Activated CD8-positive, alpha-beta T cell treated with anti-CD3 and anti-CD28 coated beads, Interleukin-2, amount 10 ng/mL, durations not matched to agents 7 days and 5 days (primary cell): ENCODE results near the gene TK2. TPM values are rescaled to one million over a fixed set of nuclear protein-coding genes. Genes with fewer than 3 reads are reported as not detected.
"Not testable (repeated sequence)": the region's sequence is repeated elsewhere in the genome, so short reads cannot be mapped to it uniquely, and the experiment has no call there.

Experiments used
- ATAC-seq: fragments of 150-1000 bp; cut with Tn5 transposase; one replicate; pipeline ENCODE4 v1.10.0; 2021; ENCODE audit warnings: moderate library complexity
- CTCF ChIA-PET: fragments of 350-600 bp; sonication (Branson Sonifier 250); formaldehyde crosslinking; loops from one replicate; lab custom pipeline; 2021; ENCODE audit warnings: antibody characterized with exemption; lab: Charles Lee
- POLR2A ChIA-PET: fragments of 350-600 bp; sonication (Branson Sonifier 250); formaldehyde crosslinking; loops from one replicate; lab custom pipeline; 2021; ENCODE audit warnings: antibody characterized with exemption; lab: Charles Lee
- DNase-seq: peaks from one replicate; pipeline ENCODE4 v3.0.0-alpha.2; 2020
- H3K27ac Mint-ChIP-seq: one replicate; pipeline ENCODE4 v1.8.0; 2021; ENCODE audit warnings: mild to moderate bottlenecking, mixed read lengths
- H3K27me3 Mint-ChIP-seq: one replicate; pipeline ENCODE4 v1.8.0; 2021; ENCODE audit warnings: low read depth, mixed read lengths
- H3K36me3 Mint-ChIP-seq: one replicate; pipeline ENCODE4 v1.8.0; 2021; ENCODE audit warnings: low read depth, mixed read lengths
- H3K4me1 Mint-ChIP-seq: one replicate; pipeline ENCODE4 v1.8.0; 2021; ENCODE audit warnings: low read depth, mixed read lengths
- H3K4me3 Mint-ChIP-seq: one replicate; pipeline ENCODE4 v1.8.0; 2021; ENCODE audit warnings: mild to moderate bottlenecking, mixed read lengths
- H3K9me3 Mint-ChIP-seq: one replicate; pipeline ENCODE4 v1.8.0; 2022; ENCODE audit warnings: mixed read lengths; ENCODE audit not compliant: insufficient read depth
- total RNA-seq, 2 experiments: library from RNA; stranded (reverse); gene quantifications; one replicate each; pipeline ENCODE4 v1.2.3, GENCODE V29; 2021

TK2 gene
- total RNA-seq, 2 experiments from 2014 or later: 5.7 to 6.4 TPM

DNA sequence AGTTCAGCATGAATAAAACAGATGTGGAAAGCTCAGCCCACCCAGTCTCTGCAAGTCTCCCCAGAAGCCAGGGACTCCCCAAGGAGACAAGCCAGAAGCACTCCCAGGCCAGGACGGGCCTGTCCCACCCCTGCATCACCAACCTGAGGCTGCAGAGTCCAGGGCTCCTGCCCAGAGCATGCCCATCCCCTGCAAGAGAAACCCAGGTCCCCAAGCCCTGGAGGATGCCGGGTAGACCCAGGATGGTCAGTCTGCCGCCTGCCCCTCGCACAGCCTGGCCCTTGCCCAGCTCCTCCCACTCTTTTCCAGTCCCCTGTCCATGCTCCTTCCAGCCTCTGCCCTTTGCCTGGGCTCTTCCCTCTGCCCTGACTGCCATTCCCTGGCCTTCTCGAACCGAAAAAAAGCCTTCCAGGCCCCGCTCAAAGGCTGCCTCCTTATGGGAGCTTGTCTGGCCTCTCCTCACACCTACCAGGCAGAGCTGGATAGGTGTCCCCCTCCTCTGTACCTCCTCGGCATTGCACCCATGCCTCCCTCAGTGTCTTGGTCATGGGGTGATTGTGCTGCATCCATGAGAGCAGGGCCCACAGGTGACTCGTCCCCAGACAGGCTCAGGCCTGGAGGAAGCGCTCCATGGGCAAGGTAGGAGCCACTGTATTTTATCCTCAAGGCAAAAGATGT is 78.1 kb downstream of the TK2 start:
- Mint-ChIP-seq H3K36me3 (no peaks in the 10 kb centered on the region), H3K27me3 (no peaks in the 10 kb centered on the region), H3K27ac (no peak overlapping the region), H3K4me3 (no peak overlapping the region), H3K9me3 (no peaks in the 10 kb centered on the region), H3K4me1 (peaks cover 26% of the 10 kb centered on the region)
- POLR2A ChIA-PET: no interaction called here
- CTCF ChIA-PET: interaction anchor here (0.7 to 1.1 kb wide), 3 partner anchors 11 to 129 kb away, joined by 3 read pairs; no protein-coding TSS in a partner anchor
- ATAC-seq (no peak), DNase-seq (no peak)

GRCh38 chr16:66471264-66471663 is 78.7 kb downstream of the TK2 start:
- Mint-ChIP-seq H3K4me1 (peaks cover 22% of the 10 kb centered on the region), H3K36me3 (no peaks in the 10 kb centered on the region), H3K27ac (no peak overlapping the region), H3K27me3 (peaks cover under 1% of the 10 kb centered on the region), H3K4me3 (no peak overlapping the region), H3K9me3 (no peaks in the 10 kb centered on the region)
- ChIA-PET CTCF (interaction anchor here (0.7 to 1.1 kb wide), 2 partner anchors 12 to 129 kb away, joined by 3 read pairs; no protein-coding TSS in a partner anchor), POLR2A (no interaction called here)
- no peak for DNase-seq
- no peak for ATAC-seq

DNA sequence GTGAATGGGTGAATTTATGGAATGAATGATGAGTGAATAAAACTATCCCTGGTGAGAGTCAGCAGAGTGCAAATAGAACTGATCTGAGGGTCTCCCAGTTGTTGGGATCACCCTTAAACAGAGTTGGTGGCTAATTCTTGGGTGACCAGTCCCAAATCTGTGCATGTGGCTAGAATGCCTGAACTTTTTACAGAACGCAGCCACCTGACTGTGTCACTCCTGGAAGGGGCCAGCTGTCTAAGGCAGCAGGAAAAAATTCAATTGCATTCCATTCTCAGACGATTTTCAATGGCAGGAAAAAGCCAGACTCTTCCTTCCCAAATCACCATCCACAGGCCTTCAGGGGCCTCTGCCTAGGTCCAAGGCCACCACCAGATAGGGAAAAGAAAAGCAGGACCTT is 79.4 kb downstream of the TK2 start:
- Mint-ChIP-seq H3K9me3 (no peaks in the 10 kb centered on the region), H3K4me1 (peaks cover 19% of the 10 kb centered on the region), H3K27me3 (peaks cover 4% of the 10 kb centered on the region), H3K4me3 (no peak overlapping the region), H3K27ac (no peak overlapping the region), H3K36me3 (no peaks in the 10 kb centered on the region)
- CTCF ChIA-PET: interaction anchor here (2.6 kb wide), 1 partner anchor 64 kb away, joined by 8 read pairs; no protein-coding TSS in a partner anchor
- ATAC-seq (no peak), DNase-seq (no peak)
- POLR2A ChIA-PET: no interaction called here

DNA sequence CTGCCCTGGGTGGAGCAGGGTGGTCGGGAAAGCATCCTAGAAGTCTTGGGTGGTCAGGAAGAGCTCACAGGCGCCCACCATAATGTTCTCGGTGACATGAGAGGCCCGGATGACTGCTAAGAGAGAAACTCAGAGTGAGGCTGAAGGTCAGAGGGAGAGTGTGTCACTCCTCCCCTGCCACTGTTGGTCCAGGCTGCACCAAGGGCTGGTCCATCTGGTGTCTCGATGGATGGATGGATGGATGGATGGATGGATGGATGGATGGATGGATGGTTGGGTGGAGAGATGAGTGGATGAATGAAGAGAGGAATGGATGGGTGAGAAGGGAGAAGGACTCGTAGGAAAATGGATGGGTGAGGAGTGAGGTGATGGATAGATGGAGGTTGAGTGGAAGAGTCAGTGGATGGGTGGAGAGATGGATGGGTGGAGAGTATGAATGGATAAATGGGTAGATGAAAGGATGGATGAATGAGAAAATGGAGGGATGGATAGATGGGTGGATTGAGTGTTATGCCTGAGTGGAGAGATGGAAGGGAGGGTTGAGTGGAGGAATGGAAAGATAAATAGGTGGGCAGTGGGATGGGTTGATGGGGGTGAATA is 79.9 kb downstream of the TK2 start:
- Mint-ChIP-seq H3K4me3 (no peak overlapping the region), H3K4me1 (peaks cover 14% of the 10 kb centered on the region), H3K27ac (no peak overlapping the region), H3K9me3 (no peaks in the 10 kb centered on the region), H3K27me3 (peaks cover 7% of the 10 kb centered on the region), H3K36me3 (no peaks in the 10 kb centered on the region)
- no peak for DNase-seq
- CTCF ChIA-PET: interaction anchor here (2.6 kb wide), 1 partner anchor 63 kb away, joined by 8 read pairs; no protein-coding TSS in a partner anchor
- POLR2A ChIA-PET: no interaction called here
- ATAC-seq: no peak

DNA sequence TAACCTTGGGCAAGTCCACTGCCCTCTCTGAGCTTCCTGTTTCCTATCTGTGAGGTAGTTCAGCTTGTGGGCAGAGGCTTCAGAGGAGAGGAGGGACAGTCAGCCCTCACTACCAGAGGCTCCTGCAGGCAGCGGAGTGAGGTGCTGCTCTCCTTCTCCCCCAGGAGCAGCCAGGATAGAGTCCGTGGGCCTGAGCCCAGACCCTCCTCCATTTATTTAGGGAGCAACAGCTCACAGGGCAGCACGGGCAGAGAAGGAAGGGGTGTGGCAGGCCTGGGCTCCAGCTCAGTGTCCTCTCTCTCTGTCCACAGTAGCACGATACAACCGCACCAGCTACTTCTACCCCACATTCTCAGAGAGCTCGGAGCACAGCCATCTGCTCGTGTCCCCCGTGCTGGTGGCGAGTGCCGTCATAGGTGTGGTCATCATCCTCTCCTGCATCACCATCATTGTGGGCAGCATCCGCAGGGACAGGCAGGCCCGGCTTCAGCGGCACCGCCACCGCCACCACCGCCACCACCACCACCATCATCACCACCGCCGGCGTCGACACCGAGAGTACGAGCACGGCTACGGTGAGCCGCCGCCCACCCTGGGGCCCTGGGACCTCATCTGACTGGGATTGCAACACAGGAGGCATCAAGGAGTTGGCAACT is 80.5 kb downstream of the TK2 start:
- no peaks in the 10 kb centered on the region for H3K36me3 Mint-ChIP-seq
- H3K27ac Mint-ChIP-seq: no peak overlapping the region
- ChIA-PET CTCF (interaction anchor here (1.7 to 2.6 kb wide), 2 partner anchors 63 to 126 kb away, joined by 7 to 8 read pairs; no protein-coding TSS in a partner anchor), POLR2A (no interaction called here)
- H3K4me1 Mint-ChIP-seq: peaks cover 8% of the 10 kb centered on the region
- DNase-seq (no peak), ATAC-seq (no peak)
- H3K4me3 Mint-ChIP-seq: no peak overlapping the region
- no peaks in the 10 kb centered on the region for H3K9me3 Mint-ChIP-seq
- H3K27me3 Mint-ChIP-seq: peaks cover 10% of the 10 kb centered on the region

- no peak overlapping the region for H3K4me3 Mint-ChIP-seq
- H3K27me3 Mint-ChIP-seq: peaks cover 15% of the 10 kb centered on the region
- ChIA-PET CTCF (interaction anchor here (1.5 to 2.6 kb wide), 3 partner anchors 14 to 125 kb away, joined by 4 to 8 read pairs (median 7); no protein-coding TSS in a partner anchor), POLR2A (no interaction called here)
- no peak overlapping the region for H3K27ac Mint-ChIP-seq
- no peaks in the 10 kb centered on the region for H3K9me3 Mint-ChIP-seq
- DNase-seq (no peak), ATAC-seq (no peak)
- no peaks in the 10 kb centered on the region for H3K4me1 Mint-ChIP-seq
- H3K36me3 Mint-ChIP-seq: no peaks in the 10 kb centered on the region
Observed at GRCh38 chr16:66468321-66468965, 81.5 kb downstream of the TK2 start.

- Mint-ChIP-seq H3K9me3 (no peaks in the 10 kb centered on the region), H3K36me3 (no peaks in the 10 kb centered on the region), H3K27me3 (peaks cover 22% of the 10 kb centered on the region), H3K27ac (no peak overlapping the region), H3K4me3 (no peak overlapping the region), H3K4me1 (no peaks in the 10 kb centered on the region)
- ATAC-seq: no peak
- POLR2A ChIA-PET: no interaction called here
- no peak for DNase-seq
- CTCF ChIA-PET: interaction anchor here (1.5 kb wide), 1 partner anchor 15 kb away, joined by 4 read pairs; no protein-coding TSS in a partner anchor
Observed at GRCh38 chr16:66467611-66468010, 82.3 kb downstream of the TK2 start.

DNA sequence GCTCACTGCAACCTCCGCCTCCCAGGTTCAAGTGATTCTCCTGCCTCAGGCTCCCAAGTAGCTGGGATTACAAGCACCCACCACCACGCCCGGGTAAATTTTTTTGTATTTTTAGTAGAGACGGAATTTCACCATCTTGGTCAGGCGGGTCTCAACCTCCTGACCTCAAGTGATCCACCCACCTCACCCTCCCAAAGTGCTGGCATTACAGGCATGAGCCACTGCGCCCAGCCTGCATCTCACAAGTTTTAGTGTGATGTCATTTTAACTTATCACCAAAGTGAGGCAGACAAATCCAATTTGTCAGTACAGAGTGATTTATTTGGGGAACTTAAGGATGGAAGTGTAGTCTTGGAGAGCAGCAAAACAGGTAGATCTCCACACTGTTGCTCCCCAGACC is 83.3 kb downstream of the TK2 start:
- POLR2A ChIA-PET, H3K9me3 Mint-ChIP-seq, H3K36me3 Mint-ChIP-seq, CTCF ChIA-PET, H3K4me3 Mint-ChIP-seq, H3K27ac Mint-ChIP-seq, H3K4me1 Mint-ChIP-seq, DNase-seq, ATAC-seq: not testable (repeated sequence)
- H3K27me3 Mint-ChIP-seq: peaks cover 24% of the 10 kb centered on the region

DNA sequence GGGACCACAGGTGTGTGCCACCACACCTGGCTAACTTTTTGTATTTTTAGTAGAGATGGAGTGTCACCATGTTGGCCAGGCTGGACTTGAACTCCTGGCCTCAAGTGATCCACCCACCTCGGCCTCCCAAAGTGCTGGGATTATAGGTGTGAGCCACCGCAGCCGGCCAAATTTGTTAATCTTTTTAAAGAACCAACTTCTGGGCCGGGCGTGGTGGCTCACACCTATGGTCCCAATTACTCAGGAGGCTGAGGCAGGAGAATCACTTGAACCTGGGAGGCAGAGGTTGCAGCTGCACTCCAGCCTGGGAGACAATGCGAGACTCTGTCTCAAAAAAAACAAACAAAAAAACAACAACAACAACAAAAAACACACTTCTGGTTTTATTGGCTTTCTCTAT is 84.0 kb downstream of the TK2 start:
- H3K4me3 Mint-ChIP-seq, DNase-seq, ATAC-seq, H3K4me1 Mint-ChIP-seq, H3K27ac Mint-ChIP-seq, POLR2A ChIA-PET, CTCF ChIA-PET, H3K36me3 Mint-ChIP-seq, H3K9me3 Mint-ChIP-seq: not testable (repeated sequence)
- H3K27me3 Mint-ChIP-seq: peaks cover 24% of the 10 kb centered on the region

GRCh38 chr16:66462912-66463311 is 87.0 kb downstream of the TK2 start:
- Mint-ChIP-seq H3K9me3 (no peaks in the 10 kb centered on the region), H3K36me3 (no peaks in the 10 kb centered on the region), H3K27me3 (peaks cover 31% of the 10 kb centered on the region), H3K4me3 (no peak overlapping the region), H3K27ac (no peak overlapping the region), H3K4me1 (no peaks in the 10 kb centered on the region)
- ATAC-seq (no peak), DNase-seq (no peak)
- CTCF ChIA-PET: interaction anchor here (0.9 to 1.5 kb wide), 3 partner anchors 8 to 56 kb away, joined by 3 to 4 read pairs (median 4); no protein-coding TSS in a partner anchor
- POLR2A ChIA-PET: no interaction called here

- no peaks in the 10 kb centered on the region for H3K36me3 Mint-ChIP-seq
- H3K4me1 Mint-ChIP-seq: no peaks in the 10 kb centered on the region
- no peaks in the 10 kb centered on the region for H3K9me3 Mint-ChIP-seq
- ChIA-PET CTCF (interaction anchor here (1.7 kb wide), 1 partner anchor 54 kb away, joined by 3 read pairs; no protein-coding TSS in a partner anchor), POLR2A (no interaction called here)
- peaks cover 35% of the 10 kb centered on the region for H3K27me3 Mint-ChIP-seq
- H3K27ac Mint-ChIP-seq: no peak overlapping the region
- no peak overlapping the region for H3K4me3 Mint-ChIP-seq
- DNase-seq (no peak), ATAC-seq (no peak)
Observed at GRCh38 chr16:66460703-66461102, 89.2 kb downstream of the TK2 start.
